Panc1 (cell line): Measurements from ENCODE around the gene PIGZ. TPM values are rescaled to one million over a fixed set of nuclear protein-coding genes. Genes with fewer than 3 reads are reported as not detected.

Experiments used
- ATAC-seq: fragments of 200-7000 bp; cut with Tn5 transposase; 2 replicates; pipeline ENCODE4 v1.9.1; 2020; ENCODE audit warnings: mild to moderate bottlenecking, moderate library complexity
- Bru-seq: library from RNA; stranded (reverse); fragments of 400-500 nt; gene quantifications from one replicate; lab custom pipeline; 2021; lab: Mats Ljungman, UMichigan
- BruChase-seq, 2 experiments: library from RNA; stranded (reverse); fragments of 400-500 nt; gene quantifications; one replicate each; lab custom pipeline; 2021; lab: Mats Ljungman, UMichigan
- BruUV-seq: library from RNA; stranded (reverse); fragments of 400-500 nt; replicated peaks from 2 replicates; lab custom pipeline; 2021; lab: Mats Ljungman, UMichigan
- CTCF ChIA-PET: fragments of 300-600 bp; sonication (Branson Sonifier 250); formaldehyde crosslinking; loops from one replicate; lab custom pipeline; 2022; ENCODE audit warnings: antibody characterized with exemption; lab: Charles Lee
- POLR2A ChIA-PET: fragments of 300-600 bp; sonication (Branson Sonifier 250); formaldehyde crosslinking; loops from one replicate; lab custom pipeline; 2022; ENCODE audit warnings: antibody characterized with exemption; lab: Charles Lee
- DNase-seq: peaks from one replicate; pipeline ENCODE4 v3.0.0-alpha.2; 2010; ENCODE audit warnings: low read depth, low spot score
- H3K27ac ChIP-seq: 2 replicates; pipeline ENCODE4 v1.5.1; 2011; ENCODE audit warnings: mild to moderate bottlenecking, low read length, inconsistent platforms
- H3K27me3 ChIP-seq: fragments of 200-500 bp; sonication (Bioruptor generic); 2 replicates; pipeline ENCODE4 v1.6.0; 2014; ENCODE audit warnings: low read length, inconsistent platforms; ENCODE audit not compliant: control insufficient read depth, insufficient read depth
- H3K36me3 ChIP-seq: fragments of 200-500 bp; sonication (Bioruptor generic); 2 replicates; pipeline ENCODE4 v1.5.1; 2014; ENCODE audit warnings: inconsistent platforms, mild to moderate bottlenecking, low read length, moderate library complexity; ENCODE audit not compliant: control insufficient read depth, insufficient read depth
- H3K4me1 ChIP-seq: 2 replicates; pipeline ENCODE4 v1.5.1; 2011; ENCODE audit warnings: inconsistent platforms, mild to moderate bottlenecking, low read length, moderate library complexity; ENCODE audit not compliant: control insufficient read depth, insufficient read depth
- H3K4me3 ChIP-seq, 2 experiments: 2 replicates each; pipeline ENCODE4 v1.5.1; 2011 to 2012; ENCODE audit warnings: low read depth in 2 of 2, low read length in 2 of 2, mild to moderate bottlenecking in 2 of 2, inconsistent platforms in 1 of 2, moderate library complexity in 1 of 2
- H3K9me3 ChIP-seq: fragments of 200-500 bp; sonication (Bioruptor generic); 2 replicates; pipeline ENCODE4 v1.5.1; 2014; ENCODE audit warnings: low read depth, mild to moderate bottlenecking, inconsistent platforms, low read length, moderate library complexity; ENCODE audit not compliant: control insufficient read depth, insufficient read depth
- POLR2AphosphoS5 ChIP-seq: IDR thresholded peaks from 2 replicates; pipeline ENCODE4 v1.6.1; 2012; ENCODE audit warnings: mild to moderate bottlenecking, low read depth, low read length, moderate library complexity
- SIN3A ChIP-seq: IDR thresholded peaks from 2 replicates; pipeline ENCODE4 v1.6.1; 2012; ENCODE audit warnings: low read depth, mild to moderate bottlenecking, low read length, moderate library complexity, borderline replicate concordance; ENCODE audit not compliant: insufficient read depth
- TCF7L2 ChIP-seq: IDR thresholded peaks from 2 replicates; pipeline ENCODE4 v1.6.1; 2011; ENCODE audit warnings: mild to moderate bottlenecking, low read depth, low read length, inconsistent platforms
- in situ Hi-C: cut with HindIII; loops from 2 replicates; pipeline ENCODE4 v1.10.0; 2016; ENCODE audit warnings: low sequenced_read_pairs, low pct_unique_long_range_greater_than_20kb
- intact Hi-C: fragments of 100-400 bp; cut with micrococcal nuclease; formaldehyde crosslinking; loops from one replicate; pipeline ENCODE4 v1.10.0; 2022; ENCODE audit not compliant: unreplicated experiment
- long read RNA-seq: library from polyadenylated mRNA; unstranded; transcript quantifications from one replicate; pipeline ENCODE4 v2.0.0, GENCODE V29; 2021; ENCODE audit not compliant: unreplicated experiment
- polyA plus RNA-seq: library from polyadenylated mRNA; unstranded; fragments of >200 nt; gene quantifications from one replicate; pipeline ENCODE4 v1.2.1, GENCODE V29; 2012; ENCODE audit warnings: missing spikeins; ENCODE audit not compliant: insufficient read length
- total RNA-seq: library from RNA; stranded (reverse); gene quantifications from one replicate; pipeline ENCODE4 v1.2.1, GENCODE V29; 2021; ENCODE audit not compliant: unreplicated experiment
- TF ChIP-seq, protein P1 (sequence below): fragments of 450-650 bp; IDR thresholded peaks from 2 replicates; pipeline ENCODE4 v1.5.1; 2017; ENCODE audit warnings: mild to moderate bottlenecking
- TF ChIP-seq, protein P2 (sequence below), 2 experiments: IDR thresholded peaks; 2 replicates each; pipeline ENCODE4 v1.6.1; 2011 to 2012; ENCODE audit warnings: low read depth in 2 of 2, control low read depth in 1 of 2, low read length in 1 of 2, mild to moderate bottlenecking in 1 of 2, moderate library complexity in 1 of 2; ENCODE audit not compliant: insufficient read depth in 1 of 2

The PIGZ gene, protein sequence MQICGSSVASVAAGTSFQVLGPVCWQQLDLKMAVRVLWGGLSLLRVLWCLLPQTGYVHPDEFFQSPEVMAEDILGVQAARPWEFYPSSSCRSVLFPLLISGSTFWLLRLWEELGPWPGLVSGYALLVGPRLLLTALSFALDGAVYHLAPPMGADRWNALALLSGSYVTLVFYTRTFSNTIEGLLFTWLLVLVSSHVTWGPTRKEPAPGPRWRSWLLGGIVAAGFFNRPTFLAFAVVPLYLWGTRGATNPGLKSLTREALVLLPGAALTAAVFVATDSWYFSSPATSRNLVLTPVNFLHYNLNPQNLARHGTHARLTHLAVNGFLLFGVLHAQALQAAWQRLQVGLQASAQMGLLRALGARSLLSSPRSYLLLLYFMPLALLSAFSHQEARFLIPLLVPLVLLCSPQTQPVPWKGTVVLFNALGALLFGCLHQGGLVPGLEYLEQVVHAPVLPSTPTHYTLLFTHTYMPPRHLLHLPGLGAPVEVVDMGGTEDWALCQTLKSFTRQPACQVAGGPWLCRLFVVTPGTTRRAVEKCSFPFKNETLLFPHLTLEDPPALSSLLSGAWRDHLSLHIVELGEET
- total RNA-seq (6.3 TPM), Bru-seq, nascent RNA (percentile 62 among the genes with signal in this experiment), BruChase-seq, experiment 1, labeled RNA remaining after a 2-hour chase (percentile 65 among the genes with signal in this experiment), BruChase-seq, experiment 2, labeled RNA remaining after a 6-hour chase (percentile 60 among the genes with signal in this experiment)
- 6.6 TPM for polyA plus RNA-seq
- long read RNA-seq, partial matches to known transcripts = 0 of 8 reads
- long read RNA-seq, other reads (novel, unspliced or antisense) = 6 of 8 reads

DNA sequence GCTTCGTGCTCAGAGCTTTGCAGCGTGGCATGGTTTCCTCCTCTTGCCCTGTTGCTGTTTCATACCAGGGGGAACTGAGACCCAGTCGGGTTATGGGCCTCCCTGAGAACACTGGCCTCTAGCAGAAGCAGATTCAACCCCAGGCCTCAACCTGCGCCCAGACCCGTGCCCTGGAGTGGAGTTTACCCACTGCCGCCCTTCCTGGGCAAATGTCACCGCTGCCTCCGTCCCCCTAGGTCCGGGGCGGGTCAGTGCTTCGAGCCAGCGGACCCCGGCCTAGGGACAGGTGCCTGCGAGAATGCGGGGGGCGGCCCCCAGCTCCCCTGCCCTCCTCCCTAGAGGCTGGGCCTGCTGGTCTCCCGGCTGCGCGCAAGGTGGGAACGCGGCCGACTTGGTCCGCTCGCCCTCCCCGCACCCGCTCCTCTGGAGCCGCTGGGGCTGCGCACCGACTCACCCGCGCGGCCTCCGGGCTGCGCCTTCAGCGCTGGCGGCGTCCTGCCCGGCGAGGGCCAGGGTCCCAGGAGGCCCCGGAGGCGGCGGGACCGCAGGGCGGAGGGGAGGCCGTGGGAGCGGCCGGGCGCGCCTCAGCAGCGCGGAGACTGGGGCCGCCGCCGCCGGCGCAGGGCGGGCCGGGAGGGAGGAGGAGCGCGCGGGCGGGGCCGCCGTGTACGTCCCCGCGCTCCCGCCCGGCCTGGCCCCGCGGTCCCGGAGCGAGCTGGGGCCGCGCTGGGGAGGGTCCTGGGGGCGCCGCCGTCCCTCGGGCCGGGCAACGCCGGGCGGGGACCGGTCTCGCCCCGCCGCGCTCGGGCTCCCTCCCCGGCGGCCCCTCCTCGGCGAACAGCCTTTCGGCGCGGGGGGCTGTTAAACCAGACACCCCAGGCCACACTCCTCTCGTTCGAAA is at the start of gene PIGZ:
Gene PIGZ, minus strand, starts transcription at position 601 of the 901 bp plus-strand sequence. CDS start 16,802 bp downstream, outside the sequence.
- ChIA-PET CTCF (interaction anchor here (0.6 kb wide), 1 partner anchor 358 kb away, joined by 3 read pairs; no protein-coding TSS in a partner anchor), POLR2A (interaction anchor here (0.7 kb wide), 1 partner anchor 11 kb away, joined by 3 read pairs; no protein-coding TSS in a partner anchor)
- Histone ChIP-seq H3K4me3 (peak within 1 kb of the TSS; percentile 63 to 72), H3K27ac (peak within 1 kb of the TSS; percentile 73), H3K36me3 (no peaks in the 10 kb centered on the region), H3K9me3 (no peaks in the 10 kb centered on the region), H3K4me1 (peaks cover 12% of the 10 kb centered on the region), H3K27me3 (no peaks in the 10 kb centered on the region)
- ATAC-seq (peak; percentile 90), DNase-seq (no peak)
- in situ Hi-C loops (no loop called here), intact Hi-C loops (no loop called here)
- no TSS peak for BruUV-seq
- TF ChIP-seq, protein P1, sequence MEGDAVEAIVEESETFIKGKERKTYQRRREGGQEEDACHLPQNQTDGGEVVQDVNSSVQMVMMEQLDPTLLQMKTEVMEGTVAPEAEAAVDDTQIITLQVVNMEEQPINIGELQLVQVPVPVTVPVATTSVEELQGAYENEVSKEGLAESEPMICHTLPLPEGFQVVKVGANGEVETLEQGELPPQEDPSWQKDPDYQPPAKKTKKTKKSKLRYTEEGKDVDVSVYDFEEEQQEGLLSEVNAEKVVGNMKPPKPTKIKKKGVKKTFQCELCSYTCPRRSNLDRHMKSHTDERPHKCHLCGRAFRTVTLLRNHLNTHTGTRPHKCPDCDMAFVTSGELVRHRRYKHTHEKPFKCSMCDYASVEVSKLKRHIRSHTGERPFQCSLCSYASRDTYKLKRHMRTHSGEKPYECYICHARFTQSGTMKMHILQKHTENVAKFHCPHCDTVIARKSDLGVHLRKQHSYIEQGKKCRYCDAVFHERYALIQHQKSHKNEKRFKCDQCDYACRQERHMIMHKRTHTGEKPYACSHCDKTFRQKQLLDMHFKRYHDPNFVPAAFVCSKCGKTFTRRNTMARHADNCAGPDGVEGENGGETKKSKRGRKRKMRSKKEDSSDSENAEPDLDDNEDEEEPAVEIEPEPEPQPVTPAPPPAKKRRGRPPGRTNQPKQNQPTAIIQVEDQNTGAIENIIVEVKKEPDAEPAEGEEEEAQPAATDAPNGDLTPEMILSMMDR = no peak
- TF ChIP-seq POLR2AphosphoS5 (no peak), TCF7L2 (no peak), SIN3A (peak; percentile 84; the same call in 1 of the 2 replicates)
- TF ChIP-seq, protein P2, sequence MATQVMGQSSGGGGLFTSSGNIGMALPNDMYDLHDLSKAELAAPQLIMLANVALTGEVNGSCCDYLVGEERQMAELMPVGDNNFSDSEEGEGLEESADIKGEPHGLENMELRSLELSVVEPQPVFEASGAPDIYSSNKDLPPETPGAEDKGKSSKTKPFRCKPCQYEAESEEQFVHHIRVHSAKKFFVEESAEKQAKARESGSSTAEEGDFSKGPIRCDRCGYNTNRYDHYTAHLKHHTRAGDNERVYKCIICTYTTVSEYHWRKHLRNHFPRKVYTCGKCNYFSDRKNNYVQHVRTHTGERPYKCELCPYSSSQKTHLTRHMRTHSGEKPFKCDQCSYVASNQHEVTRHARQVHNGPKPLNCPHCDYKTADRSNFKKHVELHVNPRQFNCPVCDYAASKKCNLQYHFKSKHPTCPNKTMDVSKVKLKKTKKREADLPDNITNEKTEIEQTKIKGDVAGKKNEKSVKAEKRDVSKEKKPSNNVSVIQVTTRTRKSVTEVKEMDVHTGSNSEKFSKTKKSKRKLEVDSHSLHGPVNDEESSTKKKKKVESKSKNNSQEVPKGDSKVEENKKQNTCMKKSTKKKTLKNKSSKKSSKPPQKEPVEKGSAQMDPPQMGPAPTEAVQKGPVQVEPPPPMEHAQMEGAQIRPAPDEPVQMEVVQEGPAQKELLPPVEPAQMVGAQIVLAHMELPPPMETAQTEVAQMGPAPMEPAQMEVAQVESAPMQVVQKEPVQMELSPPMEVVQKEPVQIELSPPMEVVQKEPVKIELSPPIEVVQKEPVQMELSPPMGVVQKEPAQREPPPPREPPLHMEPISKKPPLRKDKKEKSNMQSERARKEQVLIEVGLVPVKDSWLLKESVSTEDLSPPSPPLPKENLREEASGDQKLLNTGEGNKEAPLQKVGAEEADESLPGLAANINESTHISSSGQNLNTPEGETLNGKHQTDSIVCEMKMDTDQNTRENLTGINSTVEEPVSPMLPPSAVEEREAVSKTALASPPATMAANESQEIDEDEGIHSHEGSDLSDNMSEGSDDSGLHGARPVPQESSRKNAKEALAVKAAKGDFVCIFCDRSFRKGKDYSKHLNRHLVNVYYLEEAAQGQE (IDR thresholded peaks at IDR 0.05; ENCODE audit: insufficient read depth in 1 of 2, low read depth in 2 of 2, low read length in 1 of 2) = no peak

GRCh38 chr3:197017003-197017402 is 48.4 kb upstream of the PIGZ start:
- in situ Hi-C loops (no loop called here), intact Hi-C loops (no loop called here)
- POLR2A ChIA-PET = no interaction called here
- no peaks in the 10 kb centered on the region for H3K9me3 ChIP-seq
- H3K36me3 ChIP-seq = no peaks in the 10 kb centered on the region
- no peak overlapping the region for H3K27ac ChIP-seq
- no TSS peak for BruUV-seq
- no peak for TF ChIP-seq SIN3A
- no peak for TF ChIP-seq TCF7L2
- TF ChIP-seq, protein P1 = no peak
- TF ChIP-seq POLR2AphosphoS5 = no peak
- TF ChIP-seq, protein P2 (IDR thresholded peaks at IDR 0.05; ENCODE audit: insufficient read depth in 1 of 2, low read depth in 2 of 2, low read length in 1 of 2) = no peak
- DNase-seq (no peak), ATAC-seq (no peak)
- H3K4me3 ChIP-seq = no peak overlapping the region
- CTCF ChIA-PET = no interaction called here
- no peaks in the 10 kb centered on the region for H3K27me3 ChIP-seq
- H3K4me1 ChIP-seq = no peaks in the 10 kb centered on the region
